HepG2 (cell line): ENCODE measurements around the gene FAIM2. TPM values are rescaled to one million over a fixed set of nuclear protein-coding genes. Genes with fewer than 3 reads are reported as not detected.

Source experiments
- ATAC-seq: fragments of 200-7000 bp; cut with Tn5 transposase; 3 replicates; pipeline ENCODE4 v1.9.1; 2020; ENCODE audit warnings: mild to moderate bottlenecking, moderate library complexity
- BruUV-seq: library from RNA; stranded (reverse); fragments of 400-500 nt; replicated peaks from 2 replicates; lab custom pipeline; 2021; lab: Mats Ljungman, UMichigan
- CTCF ChIA-PET: fragments of 300-600 bp; formaldehyde crosslinking; extraction: SDS; loops from one replicate; lab custom pipeline; 2021; ENCODE audit warnings: low total read pairs, inconsistent platforms, low intra/inter-chr PET ratio; lab: Yijun Ruan, JAX
- POLR2A ChIA-PET: fragments of 350-600 bp; sonication (Branson Sonifier 250); formaldehyde crosslinking; loops from one replicate; lab custom pipeline; 2020; ENCODE audit warnings: antibody characterized with exemption, inconsistent platforms; lab: Yijun Ruan, JAX
- DNase-seq: peaks from one replicate; pipeline ENCODE4 v3.0.0-alpha.2; 2015; ENCODE audit warnings: low spot score
- FAIRE-seq: peaks from 3 replicates; lab custom pipeline; 2011; peaks lifted over from hg19 to GRCh38; lab: Jason Lieb, UNC
- H2AFZ ChIP-seq: one replicate; pipeline ENCODE4 v1.6.1; 2011; ENCODE audit warnings: low read length, inconsistent platforms
- H3K27ac ChIP-seq: fragments of 300-600 bp; 3 replicates; pipeline ENCODE4 v1.8.0; 2011; ENCODE audit warnings: mixed run types, mild to moderate bottlenecking, mixed read lengths, low read length, inconsistent platforms; ENCODE audit not compliant: insufficient read depth; ENCODE audit errors: extremely low read length
- H3K27me3 ChIP-seq, 2 experiments: fragments of 200-600 bp in 1 of 2; 2 replicates in 1 of 2; 3 replicates in 1 of 2; pipeline versions ENCODE4 v1.6.0 to v1.8.0; 2011; ENCODE audit warnings: low read length in 2 of 2, mild to moderate bottlenecking in 2 of 2, moderate library complexity in 2 of 2, inconsistent platforms in 1 of 2; ENCODE audit not compliant: insufficient read depth in 2 of 2, control insufficient read depth in 1 of 2
- H3K36me3 ChIP-seq, 2 experiments: fragments of 200-600 bp in 1 of 2; replicated peaks in 1 of 2; 2 replicates in 1 of 2; 3 replicates in 1 of 2; pipeline versions ENCODE4 v1.5.1 to v1.8.0; 2011; ENCODE audit warnings: low read length in 2 of 2, inconsistent platforms in 1 of 2; ENCODE audit not compliant: insufficient read depth in 2 of 2, control insufficient read depth in 1 of 2
- H3K4me1 ChIP-seq: 2 replicates; pipeline ENCODE4 v1.5.1; 2012; ENCODE audit warnings: low read length, inconsistent platforms; ENCODE audit not compliant: insufficient read depth
- H3K4me2 ChIP-seq: 2 replicates; pipeline ENCODE4 v1.6.0; 2011; ENCODE audit warnings: low read depth, low read length, inconsistent platforms
- H3K4me3 ChIP-seq, 3 experiments: fragments of 200-600 bp in 1 of 3; sonication (generic), shearing (Covaris generic) in 1 of 3; replicated peaks in 1 of 3; 2 replicates each; pipeline ENCODE4 v1.5.1; 2011 to 2016; ENCODE audit warnings: low read length in 3 of 3, inconsistent platforms in 2 of 3, low read depth in 2 of 3, mild to moderate bottlenecking in 2 of 3, control low read depth in 1 of 3, mixed read lengths in 1 of 3; ENCODE audit not compliant: insufficient read depth in 1 of 3
- H3K79me2 ChIP-seq: one replicate; pipeline ENCODE4 v1.6.1; 2011; ENCODE audit warnings: low read length, inconsistent platforms; ENCODE audit not compliant: insufficient read depth
- H3K9ac ChIP-seq: 2 replicates; pipeline ENCODE4 v1.6.0; 2011; ENCODE audit warnings: mild to moderate bottlenecking, low read depth, low read length, inconsistent platforms; ENCODE audit not compliant: insufficient read depth
- H3K9me3 ChIP-seq: 2 replicates; pipeline ENCODE4 v1.5.1; 2012; ENCODE audit warnings: mild to moderate bottlenecking, low read length
- H4K20me1 ChIP-seq: 2 replicates; pipeline ENCODE4 v1.6.0; 2011; ENCODE audit warnings: inconsistent platforms, mild to moderate bottlenecking, low read length, moderate library complexity; ENCODE audit not compliant: insufficient read depth
- ATF4 ChIP-seq, 2 experiments: fragments of 450-650 bp in 1 of 2; sonication (generic) in 1 of 2; formaldehyde crosslinking; IDR thresholded peaks; 2 replicates each; pipeline versions ENCODE4 v1.5.0 to v1.8.0; 2020 to 2022; ENCODE audit warnings: mild to moderate bottlenecking in 1 of 2, missing genetic modification reagents in 1 of 2
- CCDC6 ChIP-seq: sonication (generic); formaldehyde crosslinking; IDR thresholded peaks from 2 replicates; pipeline ENCODE4 v1.8.1; 2022; ENCODE audit warnings: mild to moderate bottlenecking, missing genetic modification reagents, moderate library complexity
- CSRNP1 ChIP-seq: sonication (generic); formaldehyde crosslinking; IDR thresholded peaks from 2 replicates; pipeline ENCODE4 v1.8.1; 2023; ENCODE audit warnings: mild to moderate bottlenecking, missing genetic modification reagents
- CSRNP2 ChIP-seq: sonication (generic); formaldehyde crosslinking; conservative IDR thresholded peaks from 2 replicates; pipeline ENCODE4 v1.8.0; 2022; ENCODE audit warnings: low read depth, missing genetic modification reagents
- CTCF ChIP-seq: sonication (generic); formaldehyde crosslinking; IDR thresholded peaks from 2 replicates; pipeline ENCODE4 v1.5.0; 2020; ENCODE audit warnings: mild to moderate bottlenecking, missing genetic modification reagents, moderate library complexity
- ONECUT2 ChIP-seq: sonication (generic); formaldehyde crosslinking; IDR thresholded peaks from 2 replicates; pipeline ENCODE4 v1.4.0; 2020; ENCODE audit warnings: missing genetic modification reagents
- RFX1 ChIP-seq: fragments of 450-650 bp; IDR thresholded peaks from 2 replicates; pipeline ENCODE4 v1.6.1; 2017
- SMAD1 ChIP-seq: sonication (generic); formaldehyde crosslinking; IDR thresholded peaks from 2 replicates; pipeline ENCODE4 v1.4.0; 2020; ENCODE audit warnings: missing genetic modification reagents, low read depth, mild to moderate bottlenecking, borderline replicate concordance
- ZFP41 ChIP-seq: sonication (generic); formaldehyde crosslinking; IDR thresholded peaks from 2 replicates; pipeline ENCODE4 v1.4.0; 2020; ENCODE audit warnings: mild to moderate bottlenecking, missing genetic modification reagents, borderline replicate concordance
- ZNF670 ChIP-seq: sonication (generic); formaldehyde crosslinking; IDR thresholded peaks from 2 replicates; pipeline ENCODE4 v1.8.0; 2022; ENCODE audit warnings: mild to moderate bottlenecking, missing genetic modification reagents, borderline replicate concordance
- ZNF674 ChIP-seq: sonication (generic); formaldehyde crosslinking; IDR thresholded peaks from 2 replicates; pipeline ENCODE4 v1.5.0; 2020; ENCODE audit warnings: low read depth, mild to moderate bottlenecking, missing genetic modification reagents
- ZNF768 ChIP-seq: sonication (generic); formaldehyde crosslinking; IDR thresholded peaks from 2 replicates; pipeline ENCODE4 v1.4.0; 2020; ENCODE audit warnings: missing genetic modification reagents
- WGBS: methylation state at CpG from one replicate; pipeline ENCODE4 v1.1.6; 2017; ENCODE audit warnings: low lambda C conversion rate; 5-methylcytosine and 5-hydroxymethylcytosine counted together
- in situ Hi-C: cut with HindIII; loops from 2 replicates; pipeline ENCODE4 v1.10.0; 2017; ENCODE audit warnings: low pct_unique_long_range_greater_than_20kb; ENCODE audit not compliant: extremely low pct_ligation_motif_present
- intact Hi-C: fragments of 100-400 bp; cut with micrococcal nuclease; formaldehyde crosslinking; loops from one replicate; pipeline ENCODE4 v1.10.0; 2022; ENCODE audit not compliant: unreplicated experiment
- polyA plus RNA-seq, 8 experiments: library from polyadenylated mRNA; depleted of rRNA in 3 of 8; stranded (reverse) in 7 of 8; unstranded in 1 of 8; fragments of >200 nt; fragmentation: Illumina TruSeq in 4 of 8; extraction: Trizol in 4 of 8; gene quantifications; 2 replicates each; pipeline versions ENCODE4 v1.2.1 to v1.2.3, GENCODE V29; 2011 to 2016; ENCODE audit warnings: low read depth in 4 of 8, missing spikeins in 1 of 8, mixed read lengths in 1 of 8; ENCODE audit not compliant: insufficient read depth in 1 of 8
- total RNA-seq, 5 experiments: library from RNA; depleted of rRNA; stranded (reverse); fragments of >200 nt; fragmentation: Illumina TruSeq; extraction: Trizol; gene quantifications; 2 replicates each; pipeline ENCODE4 v1.2.3, GENCODE V29; 2016; ENCODE audit warnings: low read depth in 1 of 5

The FAIM2 gene
- total and polyA plus RNA-seq, 2 of the 13 experiments (the other 11 are each of a cell fraction or from before 2014, with no cell fraction given) = not detected

- TF ChIP-seq CCDC6 = no peak
- TF ChIP-seq CSRNP1 (CRISPR knock-in tag) = no peak
- TF ChIP-seq ZNF670 (CRISPR knock-in tag) = no peak
- TF ChIP-seq SMAD1 (CRISPR knock-in tag) = no peak
- no peak for TF ChIP-seq RFX1
- no peak for TF ChIP-seq ATF4 (CRISPR knock-in tag; IDR thresholded peaks at IDR 0.05)
Measured at GRCh38 chr12:49923035-49923644, 19.4 kb upstream of the FAIM2 start (continued).

- Histone ChIP-seq H2AFZ (no peak overlapping the region), H3K4me1 (no peaks in the 10 kb centered on the region), H3K79me2 (no peaks in the 10 kb centered on the region), H3K4me2 (no peak overlapping the region), H4K20me1 (no peaks in the 10 kb centered on the region), H3K36me3 (no peaks in the 10 kb centered on the region), H3K9me3 (no peaks in the 10 kb centered on the region), H3K27ac (no peak overlapping the region), H3K27me3 (peaks cover 1 to 8% of the 10 kb centered on the region in 2 experiments; a peak in 3 of 5 replicates), H3K4me3 (no peak overlapping the region), H3K9ac (no peak overlapping the region)
- FAIRE-seq (no peak), ATAC-seq (peak; percentile 38), DNase-seq (no peak)
- BruUV-seq = no TSS peak
- ChIA-PET POLR2A (no interaction called here), CTCF (no interaction called here)
- 36% methylated on average over 9 of the region's 12 CpGs for WGBS
- in situ Hi-C loops (no loop called here), intact Hi-C loops (no loop called here)
- TF ChIP-seq ONECUT2 (CRISPR knock-in tag) (no peak), ZNF674 (CRISPR knock-in tag) (no peak), ZNF768 (CRISPR knock-in tag) (peak; percentile 75), CSRNP2 (CRISPR knock-in tag) (no peak), CTCF (CRISPR knock-in tag) (no peak), ZFP41 (CRISPR knock-in tag) (no peak)
Measured at GRCh38 chr12:49922349-49923034, 18.8 kb upstream of the FAIM2 start.
